Midbrain (tissue), 1 donor: Measurements from ENCODE around the gene TAS1R3.

Source experiments
- DNase-seq: peaks from one replicate; lab custom pipeline; 2025; lab: John Stamatoyannopoulos, UW

TAS1R3 gene

DNA sequence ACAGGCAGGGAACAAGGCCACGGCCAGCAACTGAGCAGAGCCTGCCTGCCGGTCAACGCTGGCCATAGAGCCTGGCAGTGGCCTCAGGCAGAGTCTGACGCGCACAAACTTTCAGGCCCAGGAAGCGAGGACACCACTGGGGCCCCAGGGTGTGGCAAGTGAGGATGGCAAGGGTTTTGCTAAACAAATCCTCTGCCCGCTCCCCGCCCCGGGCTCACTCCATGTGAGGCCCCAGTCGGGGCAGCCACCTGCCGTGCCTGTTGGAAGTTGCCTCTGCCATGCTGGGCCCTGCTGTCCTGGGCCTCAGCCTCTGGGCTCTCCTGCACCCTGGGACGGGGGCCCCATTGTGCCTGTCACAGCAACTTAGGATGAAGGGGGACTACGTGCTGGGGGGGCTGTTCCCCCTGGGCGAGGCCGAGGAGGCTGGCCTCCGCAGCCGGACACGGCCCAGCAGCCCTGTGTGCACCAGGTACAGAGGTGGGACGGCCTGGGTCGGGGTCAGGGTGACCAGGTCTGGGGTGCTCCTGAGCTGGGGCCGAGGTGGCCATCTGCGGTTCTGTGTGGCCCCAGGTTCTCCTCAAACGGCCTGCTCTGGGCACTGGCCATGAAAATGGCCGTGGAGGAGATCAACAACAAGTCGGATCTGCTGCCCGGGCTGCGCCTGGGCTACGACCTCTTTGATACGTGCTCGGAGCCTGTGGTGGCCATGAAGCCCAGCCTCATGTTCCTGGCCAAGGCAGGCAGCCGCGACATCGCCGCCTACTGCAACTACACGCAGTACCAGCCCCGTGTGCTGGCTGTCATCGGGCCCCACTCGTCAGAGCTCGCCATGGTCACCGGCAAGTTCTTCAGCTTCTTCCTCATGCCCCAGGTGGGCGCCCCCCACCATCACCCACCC lies at the start of gene TAS1R3:
Gene TAS1R3, plus strand, starts transcription at position 213 of the 898 bp plus-strand sequence. Its CDS starts 66 bp downstream, at position 279.
- no peak for DNase-seq

DNA sequence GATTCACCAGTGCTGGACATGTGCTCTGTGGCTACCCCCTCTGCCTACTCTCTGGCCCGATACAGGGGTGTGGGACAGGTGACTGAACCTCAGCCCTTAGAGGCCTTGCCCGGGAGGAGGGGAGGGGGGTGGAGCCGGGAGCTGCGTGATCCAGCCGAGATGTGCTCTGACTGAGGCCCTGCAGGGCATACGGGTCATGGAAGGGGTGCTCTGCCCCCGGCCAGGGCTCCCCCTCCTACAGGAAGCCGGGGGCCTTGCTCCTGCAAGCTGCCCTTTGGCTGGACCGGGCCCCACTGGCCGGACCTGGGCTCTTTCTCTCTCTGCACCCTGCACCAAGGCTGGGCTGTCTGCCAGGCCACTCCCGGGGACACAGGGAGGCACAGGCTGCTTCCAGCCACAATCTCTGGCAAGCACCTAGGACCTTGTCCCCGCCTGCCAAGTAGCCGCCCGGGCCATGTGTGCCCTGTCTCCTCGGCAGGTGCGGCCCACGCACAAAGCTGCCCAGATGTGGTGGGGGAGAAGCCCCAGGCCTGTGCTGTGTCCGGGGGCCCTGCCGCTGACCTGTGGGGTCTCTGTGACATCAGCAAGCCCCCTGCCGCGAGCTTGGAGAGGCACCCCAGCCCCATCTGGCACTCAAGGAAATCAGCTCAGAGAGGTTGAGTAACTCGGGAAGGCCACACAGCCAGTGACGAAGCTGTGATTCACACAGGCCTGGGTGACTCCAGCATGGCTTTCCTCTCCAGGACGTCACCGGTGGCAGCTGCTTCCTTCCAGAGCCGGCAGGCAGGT lies 49.4 kb upstream of the TAS1R3 start:
- DNase-seq, result no peak

DNA sequence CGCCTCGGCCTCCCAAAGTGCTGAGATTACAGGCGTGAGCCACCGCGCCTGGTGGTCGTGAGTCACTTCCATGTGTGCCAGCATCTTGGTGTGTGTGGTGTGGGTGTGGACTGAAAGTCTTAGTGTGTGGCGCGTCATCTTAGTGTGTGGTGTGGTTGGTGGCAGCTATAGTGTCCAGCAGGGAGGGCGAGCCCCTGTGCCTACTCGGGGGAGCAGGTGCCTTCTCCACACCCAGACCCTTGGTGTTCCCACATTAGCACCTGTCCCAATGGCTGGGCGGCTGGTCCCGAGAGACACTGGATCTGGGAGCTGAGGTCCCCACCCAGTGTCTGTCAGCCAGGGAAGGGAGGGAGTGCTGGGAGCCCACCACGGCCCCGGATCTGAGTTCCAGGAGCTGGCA lies 48.1 kb upstream of the TAS1R3 start:
- no peak for DNase-seq

DNA sequence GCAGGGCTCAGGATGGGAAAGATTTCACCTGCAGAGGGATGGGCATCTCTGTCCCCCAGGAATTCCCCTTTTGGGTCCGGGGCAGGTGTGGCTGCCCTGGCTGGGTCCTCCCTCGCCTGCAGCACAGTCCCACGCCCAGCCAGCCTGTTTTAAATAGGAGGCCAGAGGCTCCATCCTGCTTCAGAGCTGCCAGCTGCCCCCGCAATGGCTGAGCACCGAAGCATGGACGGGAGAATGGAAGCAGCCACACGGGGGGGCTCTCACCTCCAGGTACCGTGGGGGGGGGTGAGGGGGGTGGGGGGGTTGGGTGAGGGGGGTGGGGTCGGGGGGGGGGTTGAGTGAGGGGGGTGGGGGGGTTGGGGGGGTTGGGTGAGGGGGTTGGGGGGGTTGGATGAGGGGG lies 47.3 kb upstream of the TAS1R3 start:
- DNase-seq, result no peak

DNA sequence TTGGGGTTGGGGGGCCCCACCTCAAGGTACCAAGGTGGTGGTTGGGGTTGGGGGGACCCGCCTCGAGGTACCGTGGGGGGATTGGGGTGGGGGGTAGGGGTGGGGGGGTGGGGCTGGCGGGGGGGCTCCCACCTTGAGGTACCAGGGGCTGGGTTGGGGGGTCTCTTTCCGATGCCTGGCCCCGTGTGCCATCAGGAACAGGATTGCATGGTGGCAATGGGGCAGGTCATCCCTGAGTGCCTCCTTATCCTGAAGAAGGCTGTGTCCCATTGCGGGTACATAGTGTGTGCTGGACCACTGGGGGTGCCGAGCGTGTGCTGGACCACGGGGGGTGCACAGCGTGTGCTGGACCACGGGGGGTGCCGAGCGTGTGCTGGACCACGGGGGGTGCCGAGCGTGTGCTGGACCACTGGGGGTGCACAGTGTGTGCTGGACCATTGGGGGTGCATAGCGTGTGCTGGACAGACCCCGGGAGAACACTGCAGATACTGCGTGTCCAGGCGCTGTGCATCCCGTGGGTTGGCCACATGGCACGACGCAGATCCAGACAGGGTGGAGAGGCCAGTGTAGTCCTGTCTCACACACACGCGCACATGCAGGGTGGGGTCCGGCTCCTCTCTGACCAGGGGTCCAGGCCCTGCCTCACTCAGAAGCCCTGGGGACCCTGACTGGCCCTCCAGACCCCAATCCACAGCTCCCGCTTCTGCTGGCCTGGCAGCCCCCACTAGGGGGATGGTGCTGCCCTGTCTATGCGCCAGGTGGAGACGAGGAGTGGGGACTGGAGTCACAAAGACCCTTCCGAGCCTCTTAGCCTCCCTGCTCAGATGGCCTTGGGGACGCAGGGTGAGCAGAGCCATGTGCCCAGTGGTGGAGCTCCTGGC lies 46.6 kb upstream of the TAS1R3 start:
- DNase-seq, result no peak

DNA sequence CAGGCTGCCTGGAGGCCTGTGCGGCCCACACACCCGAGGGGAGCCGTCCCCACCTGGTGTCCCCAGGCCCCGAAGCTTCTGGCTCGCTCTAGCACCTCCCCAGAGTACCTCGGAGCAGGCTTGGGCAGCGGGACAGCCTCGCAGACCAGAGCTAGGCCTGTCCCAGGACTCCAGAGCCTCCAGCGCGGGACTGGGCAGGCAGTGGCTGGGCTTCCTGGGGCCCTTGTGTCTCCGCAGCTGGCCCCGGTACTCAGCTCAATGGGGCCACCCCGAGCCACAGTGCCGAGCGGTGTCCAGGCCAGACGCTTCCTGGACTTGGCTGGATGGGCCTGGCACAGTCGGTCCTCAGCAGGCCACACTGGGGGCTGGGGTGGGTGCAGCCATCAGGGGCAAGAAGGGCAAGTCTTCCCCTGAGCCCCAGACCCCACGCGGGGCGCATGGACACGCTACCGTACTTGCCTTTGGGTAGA lies 45.9 kb upstream of the TAS1R3 start:
- DNase-seq, result no peak

DNA sequence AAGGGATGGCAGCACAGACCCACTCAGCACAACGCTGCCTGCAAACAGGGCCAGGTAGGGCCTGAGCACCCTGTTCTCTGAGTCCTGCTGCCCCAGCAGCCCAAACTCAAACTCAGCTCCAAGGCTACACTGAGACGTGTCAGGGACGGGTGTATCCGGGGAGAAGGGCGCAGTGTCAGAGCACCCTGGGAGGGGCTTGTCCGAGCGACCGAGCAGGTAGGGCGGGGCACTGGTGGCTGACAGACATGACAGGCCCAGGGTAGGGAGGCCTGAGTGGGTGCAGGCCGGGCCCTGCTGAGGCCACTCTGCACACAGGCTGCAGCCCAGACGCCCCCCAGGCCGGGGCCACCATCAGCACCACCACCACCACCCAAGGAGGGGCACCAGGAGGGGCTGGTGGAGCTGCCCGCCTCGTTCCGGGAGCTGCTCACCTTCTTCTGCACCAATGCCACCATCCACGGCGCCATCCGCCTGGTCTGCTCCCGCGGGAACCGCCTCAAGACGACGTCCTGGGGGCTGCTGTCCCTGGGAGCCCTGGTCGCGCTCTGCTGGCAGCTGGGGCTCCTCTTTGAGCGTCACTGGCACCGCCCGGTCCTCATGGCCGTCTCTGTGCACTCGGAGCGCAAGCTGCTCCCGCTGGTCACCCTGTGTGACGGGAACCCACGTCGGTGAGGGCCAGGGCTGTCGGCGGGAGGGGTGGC lies 45.3 kb upstream of the TAS1R3 start:
- DNase-seq, result no peak

DNA sequence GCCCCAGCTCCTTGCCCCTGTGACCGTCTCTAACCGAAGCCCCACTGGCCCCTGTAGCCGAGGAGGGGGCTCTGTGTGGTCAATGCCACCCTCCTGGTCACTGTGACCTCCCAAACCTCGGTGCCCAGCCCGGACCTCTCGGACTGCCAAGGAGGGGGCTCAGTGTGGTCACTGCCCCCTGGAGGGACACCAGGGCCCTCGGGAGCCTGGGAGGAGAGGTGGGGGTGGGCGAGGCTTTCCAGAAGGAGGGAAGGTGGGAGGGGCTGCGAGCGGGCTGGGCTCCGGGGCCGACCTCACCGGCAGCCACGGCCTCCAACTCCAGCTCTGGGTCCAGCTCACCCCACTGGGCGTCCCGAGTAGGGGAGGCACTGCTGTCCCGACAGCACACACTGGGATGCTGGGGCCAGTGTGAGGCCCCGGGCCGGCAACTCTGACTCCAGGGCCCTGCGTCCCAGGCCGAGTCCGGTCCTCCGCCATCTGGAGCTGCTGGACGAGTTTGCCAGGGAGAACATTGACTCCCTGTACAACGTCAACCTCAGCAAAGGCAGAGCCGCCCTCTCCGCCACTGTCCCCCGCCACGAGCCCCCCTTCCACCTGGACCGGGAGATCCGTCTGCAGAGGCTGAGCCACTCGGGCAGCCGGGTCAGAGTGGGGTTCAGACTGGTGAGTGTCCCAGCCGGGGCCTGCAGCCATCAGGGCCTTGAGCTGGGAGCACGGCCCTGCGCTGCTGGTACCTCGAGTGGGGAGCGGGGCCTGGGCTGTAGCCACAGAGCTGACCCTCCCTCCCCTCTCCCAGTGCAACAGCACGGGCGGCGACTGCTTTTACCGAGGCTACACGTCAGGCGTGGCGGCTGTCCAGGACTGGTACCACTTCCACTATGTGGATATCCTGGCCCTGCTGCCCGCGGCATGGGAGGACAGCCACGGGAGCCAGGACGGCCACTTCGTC lies 44.5 kb upstream of the TAS1R3 start:
- DNase-seq, result no peak

DNA sequence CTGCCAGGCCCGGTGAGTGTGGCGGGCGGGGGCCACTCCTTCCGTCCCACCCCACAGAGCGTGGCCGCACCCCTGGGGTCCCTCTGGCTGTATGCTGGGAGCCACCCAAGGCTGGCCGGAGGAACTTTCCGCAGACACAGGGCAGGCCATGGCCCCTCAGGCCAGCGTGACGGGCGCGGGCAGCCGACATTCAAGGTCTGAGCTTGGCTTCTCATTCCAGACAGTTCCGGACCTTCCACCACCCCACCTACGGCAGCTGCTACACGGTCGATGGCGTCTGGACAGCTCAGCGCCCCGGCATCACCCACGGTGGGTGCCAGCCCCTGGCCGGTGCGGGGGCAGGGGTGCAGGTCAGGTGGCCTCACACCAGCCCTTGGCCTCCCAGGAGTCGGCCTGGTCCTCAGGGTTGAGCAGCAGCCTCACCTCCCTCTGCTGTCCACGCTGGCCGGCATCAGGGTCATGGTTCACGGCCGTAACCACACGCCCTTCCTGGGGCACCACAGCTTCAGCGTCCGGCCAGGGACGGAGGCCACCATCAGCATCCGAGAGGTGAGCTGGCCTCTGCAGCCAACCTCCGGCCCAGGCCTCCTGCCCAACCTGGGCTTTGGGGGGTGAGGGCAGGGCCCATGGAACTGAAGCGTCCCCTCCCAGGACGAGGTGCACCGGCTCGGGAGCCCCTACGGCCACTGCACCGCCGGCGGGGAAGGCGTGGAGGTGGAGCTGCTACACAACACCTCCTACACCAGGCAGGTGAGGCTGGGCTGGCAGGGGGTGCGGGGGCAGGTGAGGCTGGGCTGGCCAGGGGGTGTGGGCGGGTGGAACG lies 43.6 kb upstream of the TAS1R3 start:
- no peak for DNase-seq

DNA sequence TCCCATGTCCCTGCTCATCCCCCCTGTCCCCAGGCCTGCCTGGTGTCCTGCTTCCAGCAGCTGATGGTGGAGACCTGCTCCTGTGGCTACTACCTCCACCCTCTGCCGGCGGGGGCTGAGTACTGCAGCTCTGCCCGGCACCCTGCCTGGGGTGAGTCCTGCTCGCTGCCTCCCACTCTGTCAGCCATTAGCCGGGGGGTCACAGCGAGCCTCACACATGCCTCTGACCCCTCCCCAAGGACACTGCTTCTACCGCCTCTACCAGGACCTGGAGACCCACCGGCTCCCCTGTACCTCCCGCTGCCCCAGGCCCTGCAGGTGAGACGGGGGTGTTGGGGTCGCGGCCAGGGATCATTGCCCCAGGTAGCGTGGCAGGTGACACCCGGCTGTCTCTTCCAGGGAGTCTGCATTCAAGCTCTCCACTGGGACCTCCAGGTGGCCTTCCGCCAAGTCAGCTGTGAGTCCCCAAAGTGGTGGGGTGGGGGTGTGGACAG lies 40.8 kb upstream of the TAS1R3 start:
- no peak for DNase-seq

DNA sequence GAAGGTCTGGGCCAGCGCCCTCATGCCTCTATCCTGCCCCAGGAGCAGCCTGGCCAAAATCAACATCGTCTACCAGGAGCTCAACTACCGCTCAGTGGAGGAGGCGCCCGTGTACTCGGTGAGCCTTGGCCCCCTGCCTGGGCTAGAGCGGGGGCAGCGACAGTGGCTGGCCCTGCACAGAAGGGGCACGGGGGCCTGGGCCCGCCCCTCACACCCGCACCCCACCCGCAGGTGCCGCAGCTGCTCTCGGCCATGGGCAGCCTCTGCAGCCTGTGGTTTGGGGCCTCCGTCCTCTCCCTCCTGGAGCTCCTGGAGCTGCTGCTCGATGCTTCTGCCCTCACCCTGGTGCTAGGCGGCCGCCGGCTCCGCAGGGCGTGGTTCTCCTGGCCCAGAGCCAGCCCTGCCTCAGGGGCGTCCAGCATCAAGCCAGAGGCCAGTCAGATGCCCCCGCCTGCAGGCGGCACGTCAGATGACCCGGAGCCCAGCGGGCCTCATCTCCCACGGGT lies 40.0 kb upstream of the TAS1R3 start:
- DNase-seq, result no peak

DNA sequence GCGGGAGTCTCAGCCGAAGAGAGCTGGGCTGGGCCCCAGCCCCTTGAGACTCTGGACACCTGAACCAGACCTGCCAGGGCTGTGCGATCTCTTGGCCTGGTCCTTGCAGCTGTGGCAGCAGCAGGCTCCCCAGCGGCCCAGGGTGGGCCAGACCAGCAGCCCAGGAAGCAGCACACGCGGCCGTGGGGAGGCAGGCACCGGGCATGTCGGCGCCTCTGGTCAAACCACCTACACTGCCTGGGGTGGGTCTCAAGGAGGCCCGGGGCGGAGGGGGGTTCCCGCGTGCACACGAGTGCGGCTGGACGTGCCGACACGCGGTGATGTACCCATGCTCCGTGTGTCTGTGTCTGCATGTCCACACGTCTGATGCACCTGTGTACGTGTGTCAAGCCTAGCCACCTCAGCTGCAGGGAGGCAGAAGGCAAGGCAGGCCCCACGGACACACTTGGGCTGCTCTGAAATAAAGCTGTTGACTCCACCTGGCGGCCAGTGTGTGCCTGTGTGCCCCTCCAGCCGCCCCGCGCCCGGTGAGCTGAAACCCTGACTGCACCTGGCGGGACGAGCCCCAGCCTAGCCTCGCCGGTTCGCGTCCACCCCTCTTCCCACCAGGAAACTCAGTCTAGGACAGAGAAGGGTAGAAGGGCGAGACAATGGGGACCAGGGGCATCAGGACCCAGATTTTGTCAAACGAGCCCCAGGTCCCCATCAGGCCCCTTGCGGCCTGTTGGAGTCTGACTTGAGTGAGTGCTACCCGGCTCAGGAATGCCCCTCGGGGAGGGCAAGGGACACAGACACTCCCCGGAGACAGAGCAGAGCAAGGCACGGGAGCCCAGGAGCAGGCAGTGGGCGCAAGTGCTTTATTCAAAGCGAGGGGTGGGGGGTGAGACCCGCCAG lies 39.3 kb upstream of the TAS1R3 start:
- DNase-seq, result no peak

DNA sequence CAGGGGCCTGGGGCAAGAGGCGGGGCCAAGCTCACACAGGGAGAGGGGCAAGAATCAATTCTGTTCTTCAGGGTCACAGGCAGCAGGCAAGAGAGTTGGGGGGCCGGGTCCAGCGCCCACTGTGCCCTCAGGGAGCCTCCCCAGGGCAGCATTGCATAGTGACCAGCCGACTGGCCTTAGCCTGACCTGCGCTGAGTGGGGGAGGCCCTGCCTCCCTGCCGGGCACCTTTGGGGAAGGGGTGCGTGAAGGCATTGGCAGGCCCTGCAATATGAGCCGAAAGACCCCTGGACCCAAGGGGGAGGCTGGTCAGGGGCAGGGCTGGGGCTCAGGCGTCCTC lies 38.7 kb upstream of the TAS1R3 start:
- no peak for DNase-seq

DNA sequence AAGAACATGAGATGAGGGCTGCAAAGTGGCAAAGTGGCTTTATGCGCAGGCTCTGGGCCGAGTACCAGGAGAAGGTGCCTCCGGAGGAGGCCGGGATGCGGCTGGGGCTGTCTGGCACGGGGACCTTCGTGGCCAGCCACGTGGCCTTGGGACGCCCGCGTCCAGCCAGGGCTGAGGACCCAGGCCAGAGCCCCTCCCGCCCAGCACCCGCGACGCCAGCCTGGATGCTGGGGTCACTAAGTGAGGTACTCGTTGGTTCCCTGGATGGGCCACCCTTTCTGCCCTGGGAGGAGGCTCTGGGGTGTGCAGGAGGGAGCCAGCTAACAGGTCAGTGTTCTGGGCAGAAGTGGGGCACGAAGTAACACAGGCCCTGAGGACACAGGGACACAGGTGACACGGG lies 38.2 kb upstream of the TAS1R3 start:
- DNase-seq, result no peak

DNA sequence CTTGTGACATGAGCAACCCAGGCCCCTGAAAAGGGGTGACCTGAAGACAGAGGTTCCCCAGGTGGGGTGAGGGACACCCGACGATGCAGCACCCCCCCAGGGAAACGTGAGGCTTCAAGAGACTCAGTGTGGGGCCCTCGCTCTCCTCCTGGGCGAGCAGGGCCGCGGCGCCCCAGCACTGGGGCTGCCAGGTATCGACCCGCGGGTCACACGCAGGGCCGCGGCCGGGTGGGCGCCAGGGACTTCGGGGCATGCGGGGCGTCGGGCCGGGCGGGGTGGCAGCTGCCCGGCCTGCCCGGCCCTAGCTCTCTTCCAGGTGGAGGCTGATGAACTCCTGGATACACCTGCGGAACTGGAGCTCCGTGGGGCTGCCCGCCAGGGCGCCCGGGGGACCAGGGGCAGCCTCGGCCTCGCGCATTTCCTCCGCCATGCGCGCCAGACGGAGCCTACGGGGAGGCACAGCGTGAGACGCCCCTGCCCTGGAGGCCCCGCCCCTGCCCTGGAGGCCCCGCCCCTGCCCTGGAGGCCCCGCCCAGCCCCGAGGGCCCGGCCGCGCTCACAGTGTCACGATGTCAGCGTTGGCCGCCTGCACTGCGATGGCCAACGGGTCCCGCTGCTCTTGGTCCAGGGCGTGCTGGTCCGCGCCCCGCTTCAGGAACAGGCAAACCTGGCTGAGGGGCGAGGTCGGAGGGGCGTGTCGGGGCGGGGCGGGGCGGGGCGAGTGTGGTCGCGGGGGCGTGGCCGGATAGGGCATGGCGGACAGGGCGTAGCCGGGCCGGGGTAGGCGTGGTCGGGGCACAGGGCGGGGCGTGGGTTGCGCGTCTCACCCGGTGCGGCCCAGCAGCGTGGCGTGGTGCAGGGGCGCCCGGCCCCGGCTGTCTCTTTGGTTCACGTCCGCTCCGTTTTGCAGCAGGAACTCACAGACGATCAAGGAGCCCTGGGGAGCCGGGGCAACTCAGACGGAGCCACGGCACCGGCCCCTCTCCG lies 37.5 kb upstream of the TAS1R3 start:
- DNase-seq, result no peak

DNA sequence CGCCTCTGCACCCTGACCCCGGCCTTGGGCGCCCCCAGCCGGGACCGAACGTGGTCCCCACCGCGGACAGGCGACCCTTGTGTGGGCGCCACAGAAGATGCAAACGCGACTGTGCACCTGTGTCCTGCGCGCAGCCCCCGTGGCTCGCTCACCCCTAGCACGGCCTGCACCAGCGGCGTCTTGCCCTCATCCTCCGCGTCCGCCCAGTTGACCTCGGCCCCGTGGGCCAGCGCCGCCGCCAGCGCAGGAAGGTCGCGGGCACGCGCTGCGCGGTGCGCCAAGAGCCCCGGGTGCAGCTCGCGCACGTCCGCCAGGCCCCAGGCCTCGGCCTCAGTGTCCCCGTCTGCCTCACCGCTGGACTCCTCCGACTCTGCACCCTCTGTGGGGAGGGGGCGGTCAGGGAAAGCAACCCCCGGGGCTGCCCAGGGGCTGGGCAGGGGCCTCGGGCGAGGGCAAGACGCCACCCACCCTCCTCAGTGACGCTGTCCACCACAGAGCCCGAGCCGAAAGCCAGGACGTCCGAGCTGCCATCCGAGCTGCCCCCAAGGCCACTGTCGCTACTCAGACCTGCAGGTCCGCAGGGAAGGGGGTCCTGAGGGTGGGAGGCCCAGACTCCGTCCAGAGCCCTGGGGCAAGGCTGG lies 36.7 kb upstream of the TAS1R3 start:
- no peak for DNase-seq
